ENCODE data around the gene MRTFA.

MRTFA gene

GRCh38 chr22:40450616-40451015, 185.9 kb downstream of the MRTFA start:
- DNase-seq, result no peak

GRCh38 chr22:40449676-40450035, 186.9 kb downstream of the MRTFA start:
- no peak for DNase-seq

GRCh38 chr22:40446203-40446602, 190.3 kb downstream of the MRTFA start:
- DNase-seq, result no peak

GRCh38 chr22:40444178-40444831, 192.2 kb downstream of the MRTFA start:
- no peak for DNase-seq

GRCh38 chr22:40443732-40444131, 192.8 kb downstream of the MRTFA start:
- DNase-seq, result no peak

- no peak for DNase-seq
These were observed 194.6 kb downstream of the MRTFA start for GRCh38 chr22:40441761-40442390.

GRCh38 chr22:40436505-40437431, 199.8 kb downstream of the MRTFA start:
- DNase-seq, result peak; percentile 15

- DNase-seq, result no peak
These were observed 201.8 kb downstream of the MRTFA start for GRCh38 chr22:40434745-40435144.

GRCh38 chr22:40434106-40434505, 202.4 kb downstream of the MRTFA start:
- DNase-seq, result no peak

GRCh38 chr22:40433416-40434090, 203.0 kb downstream of the MRTFA start:
- no peak for DNase-seq

- DNase-seq, result no peak
These were observed 203.9 kb downstream of the MRTFA start for GRCh38 chr22:40432625-40433024.

- no peak for DNase-seq
These were observed 204.4 kb downstream of the MRTFA start for GRCh38 chr22:40432157-40432556.

- no peak for DNase-seq
These were observed 205.5 kb downstream of the MRTFA start for GRCh38 chr22:40430991-40431390.

GRCh38 chr22:40429481-40429880, 207.0 kb downstream of the MRTFA start:
- no peak for DNase-seq

- no peak for DNase-seq
These were observed 207.7 kb downstream of the MRTFA start for GRCh38 chr22:40428796-40429195.

GRCh38 chr22:40426594-40427333, 209.8 kb downstream of the MRTFA start:
- no peak for DNase-seq

GRCh38 chr22:40425082-40425481, 211.4 kb downstream of the MRTFA start:
- no peak for DNase-seq

- no peak for DNase-seq
These were observed 212.5 kb downstream of the MRTFA start for GRCh38 chr22:40423882-40424640.

- DNase-seq, result no peak
These were observed 213.2 kb downstream of the MRTFA start for GRCh38 chr22:40423310-40423688.

- DNase-seq, result no peak
These were observed 213.8 kb downstream of the MRTFA start for GRCh38 chr22:40422558-40423309.

- no peak for DNase-seq
These were observed 214.6 kb downstream of the MRTFA start for GRCh38 chr22:40421941-40422340.

All from activated effector memory CD4-positive, alpha-beta T cell treated with Interleukin-2 at 50 U/mL for 16 hours (primary cell).